Measurements from ENCODE around the gene STRAP.
"Not testable (repeated sequence)": the region's sequence is repeated elsewhere in the genome, so short reads cannot be mapped to it uniquely, and the experiment has no call there.

STRAP gene

DNA sequence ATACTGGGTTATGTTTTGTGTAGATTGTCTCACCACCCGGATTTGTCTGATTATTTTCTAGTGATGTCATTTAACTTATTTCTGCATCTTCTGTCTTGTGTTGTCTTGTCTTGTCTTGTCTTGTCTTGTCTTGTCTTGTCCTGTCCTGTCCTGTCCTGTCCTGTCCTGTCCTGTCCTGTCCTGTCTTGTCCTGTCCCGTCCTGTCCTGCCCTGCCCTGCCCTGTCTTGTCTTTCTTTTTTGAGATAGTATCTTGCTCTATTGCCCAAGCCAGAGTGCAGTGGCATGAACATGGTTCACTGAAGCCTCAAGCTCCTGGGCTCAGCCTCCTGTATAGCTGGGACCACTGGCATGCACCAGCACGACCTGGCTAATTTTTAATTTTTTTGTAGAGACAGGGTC lies 54.6 kb downstream of the STRAP start:
- TF ChIP-seq, protein P1, sequence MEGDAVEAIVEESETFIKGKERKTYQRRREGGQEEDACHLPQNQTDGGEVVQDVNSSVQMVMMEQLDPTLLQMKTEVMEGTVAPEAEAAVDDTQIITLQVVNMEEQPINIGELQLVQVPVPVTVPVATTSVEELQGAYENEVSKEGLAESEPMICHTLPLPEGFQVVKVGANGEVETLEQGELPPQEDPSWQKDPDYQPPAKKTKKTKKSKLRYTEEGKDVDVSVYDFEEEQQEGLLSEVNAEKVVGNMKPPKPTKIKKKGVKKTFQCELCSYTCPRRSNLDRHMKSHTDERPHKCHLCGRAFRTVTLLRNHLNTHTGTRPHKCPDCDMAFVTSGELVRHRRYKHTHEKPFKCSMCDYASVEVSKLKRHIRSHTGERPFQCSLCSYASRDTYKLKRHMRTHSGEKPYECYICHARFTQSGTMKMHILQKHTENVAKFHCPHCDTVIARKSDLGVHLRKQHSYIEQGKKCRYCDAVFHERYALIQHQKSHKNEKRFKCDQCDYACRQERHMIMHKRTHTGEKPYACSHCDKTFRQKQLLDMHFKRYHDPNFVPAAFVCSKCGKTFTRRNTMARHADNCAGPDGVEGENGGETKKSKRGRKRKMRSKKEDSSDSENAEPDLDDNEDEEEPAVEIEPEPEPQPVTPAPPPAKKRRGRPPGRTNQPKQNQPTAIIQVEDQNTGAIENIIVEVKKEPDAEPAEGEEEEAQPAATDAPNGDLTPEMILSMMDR (IDR thresholded peaks at IDR 0.05; ENCODE audit: insufficient read depth, missing control alignments) = no peak
- FAIRE-seq (no peak), DNase-seq (ENCODE audit: insufficient read length, low spot score) (no peak)

DNA sequence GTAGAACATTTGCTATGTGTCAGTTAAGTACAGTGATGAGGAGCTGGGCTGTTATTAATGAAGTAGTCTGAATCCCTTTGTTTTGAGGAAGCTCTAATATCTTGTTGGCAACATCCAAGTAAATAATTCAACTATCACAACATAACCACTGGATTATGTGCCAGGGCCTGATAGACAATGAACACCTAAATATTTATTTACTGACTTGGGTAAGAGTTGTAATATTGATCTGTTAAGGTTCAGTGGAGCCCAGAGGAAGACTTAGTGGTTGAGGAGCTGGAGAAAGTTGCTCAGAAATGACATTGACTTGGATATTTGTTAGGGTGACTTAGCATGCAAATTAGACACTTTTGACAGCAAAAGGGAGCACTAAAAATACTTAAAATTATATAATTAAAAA lies 55.7 kb downstream of the STRAP start:
- DNase-seq (ENCODE audit: insufficient read length, low spot score) (no peak), FAIRE-seq (no peak)
- TF ChIP-seq, protein P1 (IDR thresholded peaks at IDR 0.05; ENCODE audit: insufficient read depth, missing control alignments) = no peak

DNA sequence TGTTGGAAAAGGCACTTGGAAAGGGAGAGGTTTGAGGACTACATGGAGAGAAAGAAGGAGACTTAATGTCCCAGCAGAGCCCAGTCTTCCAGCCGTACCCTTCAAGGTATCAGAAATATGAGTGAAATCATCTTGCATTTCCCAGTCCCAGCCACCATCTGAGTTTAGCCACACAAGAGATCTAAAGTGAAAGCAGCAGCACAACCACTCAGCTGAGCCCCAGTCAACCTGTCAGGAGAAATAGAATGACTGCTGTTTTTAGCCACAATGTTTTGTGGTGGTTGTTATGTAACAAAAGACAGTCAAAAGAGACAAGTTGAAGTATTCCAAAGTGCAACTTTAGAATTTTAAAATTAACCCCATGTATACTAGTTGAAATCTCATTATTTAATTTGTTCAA lies 56.9 kb downstream of the STRAP start:
- TF ChIP-seq, protein P1 (IDR thresholded peaks at IDR 0.05; ENCODE audit: insufficient read depth, missing control alignments) = no peak
- DNase-seq (ENCODE audit: insufficient read length, low spot score) = no peak
- FAIRE-seq = no peak

DNA sequence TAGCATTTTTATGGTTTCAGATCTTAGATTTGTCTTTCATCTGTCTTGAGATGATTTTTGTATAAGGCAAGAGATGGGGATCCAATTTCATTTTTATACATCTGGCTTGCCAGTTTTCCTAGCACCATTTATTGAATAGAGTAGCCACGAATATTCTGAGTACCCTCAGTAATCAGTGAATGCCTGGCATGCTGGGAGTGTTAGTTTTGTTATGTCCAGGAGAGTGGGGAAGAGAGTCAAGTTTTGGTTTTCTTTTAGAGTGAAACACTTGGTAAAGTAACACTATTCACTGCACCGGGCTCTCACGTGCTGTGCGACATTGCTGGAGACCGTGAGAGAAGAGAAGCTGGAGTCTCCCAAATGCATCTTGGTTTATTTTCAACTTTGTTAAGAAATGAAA lies 60.3 kb downstream of the STRAP start:
- no peak for FAIRE-seq
- TF ChIP-seq, protein P1 (IDR thresholded peaks at IDR 0.05; ENCODE audit: insufficient read depth, missing control alignments) = no peak
- DNase-seq (ENCODE audit: insufficient read length, low spot score) = no peak

DNA sequence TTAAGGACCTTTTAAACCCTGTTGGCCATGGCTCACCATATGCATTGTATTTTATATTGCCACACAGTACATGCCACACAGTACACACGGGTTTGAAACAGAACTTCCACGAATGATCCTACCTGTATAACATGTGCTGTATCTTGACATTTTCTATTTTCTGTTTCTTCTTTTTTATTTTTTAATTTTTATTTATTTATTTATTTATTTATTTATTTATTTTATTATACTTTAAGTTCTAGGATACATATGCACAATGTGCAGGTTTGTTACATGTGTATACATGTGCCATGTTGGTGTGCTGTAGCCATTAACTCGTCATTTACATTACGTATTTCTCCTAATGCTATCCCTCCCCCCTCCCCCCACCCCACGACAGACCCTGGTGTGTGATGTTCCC lies 61.3 kb downstream of the STRAP start:
- DNase-seq (ENCODE audit: insufficient read length, low spot score); FAIRE-seq: not testable (repeated sequence)

DNA sequence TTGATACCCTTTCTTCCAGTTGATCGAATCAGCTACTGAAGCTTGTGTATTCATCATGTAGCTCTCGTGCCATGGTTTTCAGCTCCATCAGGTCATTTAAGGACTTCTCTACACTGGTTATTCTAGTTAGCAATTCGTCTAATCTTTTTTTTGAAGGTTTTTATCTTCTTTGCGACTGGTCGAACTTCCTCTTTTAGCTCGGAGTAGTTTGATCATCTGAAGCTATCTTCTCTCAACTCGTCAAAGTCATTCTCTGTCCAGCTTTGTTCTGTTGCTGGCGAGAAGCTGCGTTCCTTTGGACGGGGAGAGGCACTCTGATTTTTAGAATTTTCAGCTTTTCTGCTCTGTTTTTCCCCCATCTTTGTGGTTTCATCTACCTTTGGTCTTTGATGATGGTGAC lies 66.3 kb downstream of the STRAP start:
- DNase-seq (ENCODE audit: insufficient read length, low spot score); FAIRE-seq: not testable (repeated sequence)
